Neural cell (in vitro differentiated cells): Measurements from ENCODE around the gene PJA1. TPM values are rescaled to one million over a fixed set of nuclear protein-coding genes. Genes with fewer than 3 reads are reported as not detected.

Experiments
- H2AFZ ChIP-seq: fragments of 200-600, 300-800 bp; sonication (generic), shearing (Covaris generic); 2 replicates; pipeline ENCODE4 v1.6.0; 2014; ENCODE audit warnings: low read depth, mild to moderate bottlenecking, antibody characterized with exemption, low read length, moderate library complexity
- H3F3A ChIP-seq: fragments of 200-600 bp; shearing (Covaris generic); 2 replicates; pipeline ENCODE4 v1.6.1; 2016; ENCODE audit warnings: mild to moderate bottlenecking, moderate library complexity, mixed read lengths, antibody characterized with exemption, low read length; ENCODE audit not compliant: insufficient read depth, poor library complexity, severe bottlenecking
- H3K27ac ChIP-seq: fragments of 200-600, 300-800 bp; sonication (generic), shearing (Covaris generic); 2 replicates; pipeline ENCODE4 v1.5.1; 2014; ENCODE audit warnings: mild to moderate bottlenecking, low read length, moderate library complexity
- H3K27me3 ChIP-seq: fragments of 300-800, 200-600 bp; sonication (generic), shearing (Covaris generic); 2 replicates; pipeline ENCODE4 v1.6.0; 2014; ENCODE audit warnings: mild to moderate bottlenecking, low read depth, low read length, moderate library complexity; ENCODE audit not compliant: insufficient read depth
- H3K36me3 ChIP-seq: fragments of 300-800, 200-600 bp; sonication (generic), shearing (Covaris generic); 2 replicates; pipeline ENCODE4 v1.5.1; 2014; ENCODE audit warnings: mild to moderate bottlenecking, antibody characterized with exemption, low read length, moderate library complexity; ENCODE audit not compliant: insufficient read depth
- H3K4me2 ChIP-seq: fragments of 300-800, 200-600 bp; sonication (generic), shearing (Covaris generic); 2 replicates; pipeline ENCODE4 v1.6.0; 2014; ENCODE audit warnings: mild to moderate bottlenecking, low read length
- H3K4me3 ChIP-seq: fragments of 300-800, 200-600 bp; sonication (generic), shearing (Covaris generic); 2 replicates; pipeline ENCODE4 v1.5.1; 2014; ENCODE audit warnings: mild to moderate bottlenecking, low read length, moderate library complexity
- H3K79me2 ChIP-seq: fragments of 200-600 bp; shearing (Covaris generic); replicated peaks from 2 replicates; pipeline ENCODE4 v1.6.0; 2014; ENCODE audit warnings: mild to moderate bottlenecking, low read length, moderate library complexity; ENCODE audit not compliant: insufficient read depth
- H3K9ac ChIP-seq: fragments of 300-800, 200-600 bp; sonication (generic), shearing (Covaris generic); 2 replicates; pipeline ENCODE4 v1.6.1; 2016; ENCODE audit warnings: mild to moderate bottlenecking, low read length, mixed read lengths
- H3K9me2 ChIP-seq: fragments of 200-600 bp; shearing (Covaris generic); 2 replicates; pipeline ENCODE4 v1.6.1; 2016; ENCODE audit warnings: mild to moderate bottlenecking, low read length, mixed read lengths; ENCODE audit not compliant: insufficient read depth
- H3K9me3 ChIP-seq: fragments of 200-600, 300-800 bp; sonication (generic), shearing (Covaris generic); 2 replicates; pipeline ENCODE4 v1.6.1; 2016; ENCODE audit warnings: mild to moderate bottlenecking, mixed run types, low read length, moderate library complexity, mixed read lengths
- H4K20me1 ChIP-seq: fragments of 200-600 bp; shearing (Covaris generic); 2 replicates; pipeline ENCODE4 v1.6.1; 2016; ENCODE audit warnings: mild to moderate bottlenecking, mixed run types; ENCODE audit not compliant: insufficient read depth
- EP300 ChIP-seq: fragments of 450-650 bp; conservative IDR thresholded peaks from 2 replicates; pipeline ENCODE4 v1.6.1; 2014; ENCODE audit warnings: antibody characterized with exemption, mild to moderate bottlenecking, moderate library complexity; ENCODE audit not compliant: poor library complexity, severe bottlenecking
- EZH2 ChIP-seq: fragments of 200-600, 300-800 bp; shearing (Covaris generic), sonication (generic); IDR thresholded peaks from 2 replicates; pipeline ENCODE4 v1.6.1; 2014; ENCODE audit warnings: antibody characterized with exemption, low read length, borderline replicate concordance, mild to moderate bottlenecking; ENCODE audit not compliant: insufficient read depth, poor library complexity, severe bottlenecking
- MXI1 ChIP-seq: fragments of 450-650 bp; conservative IDR thresholded peaks from 2 replicates; pipeline ENCODE4 v1.6.1; 2014; ENCODE audit warnings: antibody characterized with exemption, mild to moderate bottlenecking; ENCODE audit not compliant: poor library complexity, severe bottlenecking
- POLR2AphosphoS5 ChIP-seq: IDR thresholded peaks from 2 replicates; pipeline ENCODE4 v1.6.1; 2012
- RAD21 ChIP-seq: fragments of 450-650 bp; conservative IDR thresholded peaks from 2 replicates; pipeline ENCODE4 v1.6.1; 2014; ENCODE audit warnings: antibody characterized with exemption, mild to moderate bottlenecking, moderate library complexity
- SMC3 ChIP-seq: fragments of 450-650 bp; conservative IDR thresholded peaks from 2 replicates; pipeline ENCODE4 v1.6.1; 2014; ENCODE audit warnings: antibody characterized with exemption, mild to moderate bottlenecking, moderate library complexity; ENCODE audit not compliant: poor library complexity
- TAF1 ChIP-seq: IDR thresholded peaks from 2 replicates; pipeline ENCODE4 v1.6.1; 2012; ENCODE audit warnings: low read depth
- polyA plus RNA-seq: library from polyadenylated mRNA; depleted of rRNA; stranded (reverse); fragments of >200 nt; gene quantifications from 2 replicates; pipeline ENCODE4 v1.2.3, GENCODE V29; 2014
- TF ChIP-seq, protein P1 (sequence below): fragments of 450-650 bp; IDR thresholded peaks from 2 replicates; pipeline ENCODE4 v1.5.1; 2014; ENCODE audit warnings: antibody characterized with exemption, mild to moderate bottlenecking, moderate library complexity; ENCODE audit not compliant: poor library complexity, severe bottlenecking
- TF ChIP-seq, protein P2 (sequence below): IDR thresholded peaks from 2 replicates; pipeline ENCODE4 v1.6.1; 2012; ENCODE audit warnings: borderline replicate concordance

PJA1 gene
- polyA plus RNA-seq, 1 donor from 2014 or later, result 214 TPM

DNA sequence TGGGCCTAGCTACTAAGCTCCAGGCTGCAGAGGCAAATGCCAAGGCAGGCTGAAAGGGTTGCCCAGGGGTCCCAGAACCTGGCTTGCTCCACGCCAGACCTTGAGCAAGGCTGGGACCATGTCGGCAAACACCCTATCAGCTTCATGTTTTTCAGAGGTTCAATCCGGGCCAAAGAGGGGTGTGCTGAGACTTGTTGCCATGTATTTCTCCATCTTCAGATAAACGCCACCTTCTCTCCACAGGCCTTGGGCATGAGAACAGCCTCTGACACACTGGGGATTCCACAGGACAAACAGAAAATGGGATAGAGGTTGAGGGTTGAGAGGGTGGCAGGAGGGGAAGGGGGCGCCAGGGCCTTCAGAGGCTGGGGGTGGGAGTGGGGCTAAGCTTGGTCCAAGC lies 8.6 kb downstream of the PJA1 start:
- H3K36me3 ChIP-seq, result no peaks in the 10 kb centered on the region
- H3K79me2 ChIP-seq, result no peaks in the 10 kb centered on the region
- TF ChIP-seq, protein P1, sequence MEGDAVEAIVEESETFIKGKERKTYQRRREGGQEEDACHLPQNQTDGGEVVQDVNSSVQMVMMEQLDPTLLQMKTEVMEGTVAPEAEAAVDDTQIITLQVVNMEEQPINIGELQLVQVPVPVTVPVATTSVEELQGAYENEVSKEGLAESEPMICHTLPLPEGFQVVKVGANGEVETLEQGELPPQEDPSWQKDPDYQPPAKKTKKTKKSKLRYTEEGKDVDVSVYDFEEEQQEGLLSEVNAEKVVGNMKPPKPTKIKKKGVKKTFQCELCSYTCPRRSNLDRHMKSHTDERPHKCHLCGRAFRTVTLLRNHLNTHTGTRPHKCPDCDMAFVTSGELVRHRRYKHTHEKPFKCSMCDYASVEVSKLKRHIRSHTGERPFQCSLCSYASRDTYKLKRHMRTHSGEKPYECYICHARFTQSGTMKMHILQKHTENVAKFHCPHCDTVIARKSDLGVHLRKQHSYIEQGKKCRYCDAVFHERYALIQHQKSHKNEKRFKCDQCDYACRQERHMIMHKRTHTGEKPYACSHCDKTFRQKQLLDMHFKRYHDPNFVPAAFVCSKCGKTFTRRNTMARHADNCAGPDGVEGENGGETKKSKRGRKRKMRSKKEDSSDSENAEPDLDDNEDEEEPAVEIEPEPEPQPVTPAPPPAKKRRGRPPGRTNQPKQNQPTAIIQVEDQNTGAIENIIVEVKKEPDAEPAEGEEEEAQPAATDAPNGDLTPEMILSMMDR, result no peak
- TF ChIP-seq SMC3, result no peak
- TF ChIP-seq EP300, result no peak
- H3K4me2 ChIP-seq, result no peak overlapping the region
- no peak overlapping the region for H3K4me3 ChIP-seq
- H3K9ac ChIP-seq, result no peak overlapping the region
- no peaks in the 10 kb centered on the region for H3K27me3 ChIP-seq
- no peaks in the 10 kb centered on the region for H3F3A ChIP-seq
- H3K9me3 ChIP-seq, result no peaks in the 10 kb centered on the region
- H3K9me2 ChIP-seq, result no peaks in the 10 kb centered on the region
- no peak overlapping the region for H2AFZ ChIP-seq
- H4K20me1 ChIP-seq, result no peaks in the 10 kb centered on the region
- H3K27ac ChIP-seq, result no peak overlapping the region

DNA sequence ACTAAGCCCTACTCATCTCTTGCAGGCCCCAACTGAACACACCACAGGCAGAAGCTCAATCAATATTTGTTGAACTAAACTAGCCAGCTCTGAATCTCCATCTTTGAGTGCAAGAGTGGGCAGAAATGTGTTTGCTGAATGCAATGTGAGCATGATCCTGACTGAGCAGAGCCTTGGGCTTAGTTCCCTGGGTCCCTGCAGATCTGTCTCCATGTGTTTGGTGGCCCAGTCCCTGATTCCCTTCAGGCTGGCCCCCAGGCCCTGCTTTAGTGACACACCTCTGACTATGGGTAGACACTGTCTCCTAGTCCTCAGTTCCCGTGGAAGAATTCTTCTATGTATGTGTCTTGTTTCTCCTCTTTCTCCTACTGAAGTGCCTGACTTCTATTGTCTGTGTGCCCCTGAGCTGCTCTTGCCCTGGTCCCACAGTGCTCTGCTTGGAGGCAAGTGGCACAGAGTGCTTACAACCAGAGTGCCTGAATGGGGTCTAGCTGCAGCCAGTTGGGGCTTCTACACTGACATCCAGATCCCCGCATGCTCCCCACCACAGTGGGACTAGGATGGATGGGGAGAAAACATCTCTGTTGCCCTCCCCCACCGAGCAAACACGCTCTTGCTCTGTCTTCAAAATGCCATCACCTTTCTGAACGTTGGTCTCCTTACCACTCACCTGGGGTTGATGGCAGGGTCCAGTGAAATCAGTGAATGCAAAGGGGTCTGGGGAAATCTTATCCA lies 9.3 kb downstream of the PJA1 start:
- no peaks in the 10 kb centered on the region for H4K20me1 ChIP-seq
- no peaks in the 10 kb centered on the region for H3K27me3 ChIP-seq
- H3K79me2 ChIP-seq, result no peaks in the 10 kb centered on the region
- no peak overlapping the region for H3K4me3 ChIP-seq
- no peaks in the 10 kb centered on the region for H3K36me3 ChIP-seq
- no peak overlapping the region for H3K4me2 ChIP-seq
- H3F3A ChIP-seq, result no peaks in the 10 kb centered on the region
- TF ChIP-seq EZH2 (no peak), MXI1 (no peak), RAD21 (no peak), POLR2AphosphoS5 (no peak), SMC3 (no peak)
- TF ChIP-seq, protein P1, result no peak
- H3K9me2 ChIP-seq, result no peaks in the 10 kb centered on the region
- H3K9ac ChIP-seq, result no peak overlapping the region
- H3K27ac ChIP-seq, result no peak overlapping the region
- no peaks in the 10 kb centered on the region for H3K9me3 ChIP-seq
- no peak overlapping the region for H2AFZ ChIP-seq

DNA sequence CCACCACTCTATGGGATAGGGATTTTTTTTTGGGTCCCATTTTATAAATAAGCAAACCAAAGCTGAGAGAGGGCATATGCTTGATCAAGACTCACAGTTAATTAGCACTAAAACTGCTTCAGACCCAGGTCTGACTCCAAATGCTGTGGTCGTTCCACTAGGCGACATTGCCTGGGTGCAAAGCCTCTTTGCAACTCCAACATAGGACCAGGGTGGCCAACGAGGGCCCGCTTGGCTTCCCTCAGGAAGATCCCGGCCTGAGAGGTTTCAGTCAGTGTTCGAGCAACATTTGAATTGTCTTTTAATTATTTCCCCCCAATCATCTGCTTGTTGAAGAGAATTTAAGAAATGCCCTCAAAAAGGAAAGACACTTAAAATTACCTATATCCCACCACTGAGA lies 11.2 kb downstream of the PJA1 start:
- Histone ChIP-seq H3F3A (no peaks in the 10 kb centered on the region), H3K9ac (no peak overlapping the region), H3K27ac (no peak overlapping the region), H3K4me3 (no peak overlapping the region), H2AFZ (no peak overlapping the region), H3K4me2 (no peak overlapping the region), H3K36me3 (no peaks in the 10 kb centered on the region), H3K9me3 (no peaks in the 10 kb centered on the region), H3K9me2 (no peaks in the 10 kb centered on the region), H3K79me2 (no peaks in the 10 kb centered on the region), H3K27me3 (no peaks in the 10 kb centered on the region), H4K20me1 (no peaks in the 10 kb centered on the region)
- TF ChIP-seq TAF1, result no peak
- TF ChIP-seq EP300, result no peak
- no peak for TF ChIP-seq RAD21
- no peak for TF ChIP-seq EZH2
- TF ChIP-seq, protein P2, sequence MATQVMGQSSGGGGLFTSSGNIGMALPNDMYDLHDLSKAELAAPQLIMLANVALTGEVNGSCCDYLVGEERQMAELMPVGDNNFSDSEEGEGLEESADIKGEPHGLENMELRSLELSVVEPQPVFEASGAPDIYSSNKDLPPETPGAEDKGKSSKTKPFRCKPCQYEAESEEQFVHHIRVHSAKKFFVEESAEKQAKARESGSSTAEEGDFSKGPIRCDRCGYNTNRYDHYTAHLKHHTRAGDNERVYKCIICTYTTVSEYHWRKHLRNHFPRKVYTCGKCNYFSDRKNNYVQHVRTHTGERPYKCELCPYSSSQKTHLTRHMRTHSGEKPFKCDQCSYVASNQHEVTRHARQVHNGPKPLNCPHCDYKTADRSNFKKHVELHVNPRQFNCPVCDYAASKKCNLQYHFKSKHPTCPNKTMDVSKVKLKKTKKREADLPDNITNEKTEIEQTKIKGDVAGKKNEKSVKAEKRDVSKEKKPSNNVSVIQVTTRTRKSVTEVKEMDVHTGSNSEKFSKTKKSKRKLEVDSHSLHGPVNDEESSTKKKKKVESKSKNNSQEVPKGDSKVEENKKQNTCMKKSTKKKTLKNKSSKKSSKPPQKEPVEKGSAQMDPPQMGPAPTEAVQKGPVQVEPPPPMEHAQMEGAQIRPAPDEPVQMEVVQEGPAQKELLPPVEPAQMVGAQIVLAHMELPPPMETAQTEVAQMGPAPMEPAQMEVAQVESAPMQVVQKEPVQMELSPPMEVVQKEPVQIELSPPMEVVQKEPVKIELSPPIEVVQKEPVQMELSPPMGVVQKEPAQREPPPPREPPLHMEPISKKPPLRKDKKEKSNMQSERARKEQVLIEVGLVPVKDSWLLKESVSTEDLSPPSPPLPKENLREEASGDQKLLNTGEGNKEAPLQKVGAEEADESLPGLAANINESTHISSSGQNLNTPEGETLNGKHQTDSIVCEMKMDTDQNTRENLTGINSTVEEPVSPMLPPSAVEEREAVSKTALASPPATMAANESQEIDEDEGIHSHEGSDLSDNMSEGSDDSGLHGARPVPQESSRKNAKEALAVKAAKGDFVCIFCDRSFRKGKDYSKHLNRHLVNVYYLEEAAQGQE, result no peak
- TF ChIP-seq, protein P1, result no peak
- TF ChIP-seq SMC3, result no peak
- no peak for TF ChIP-seq MXI1
- TF ChIP-seq POLR2AphosphoS5, result no peak
